Stimulated activated naive B cell treated with anti-CD40 and anti-IgM and Interleukin-4, amounts not matched to agents 10 μg/mL and 1 μg/mL and 100 μg/mL, for 72 hours (primary cell): ENCODE data around the gene IL1RL1.
A peak's percentile ranks its signal among the peaks of the same experiment; 100 is the strongest.

ENCODE experiments used
- ATAC-seq, 2 donors: fragments of 150-1000 bp; cut with Tn5 transposase; replicated peaks; 2 replicates each; pipeline ENCODE4 v1.10.0; 2021; ENCODE audit warnings: moderate library complexity in 1 of 2
- DNase-seq: peaks from one replicate; pipeline ENCODE4 v3.0.0; 2021
- H3K27ac Mint-ChIP-seq: one replicate; pipeline ENCODE4 v1.8.0; 2022; ENCODE audit warnings: mild to moderate bottlenecking, mixed read lengths
- H3K27me3 Mint-ChIP-seq, 2 donors: one replicate each; pipeline ENCODE4 v1.8.0; 2022; ENCODE audit warnings: mixed read lengths in 2 of 2
- H3K36me3 Mint-ChIP-seq, 2 donors: one replicate each; pipeline ENCODE4 v1.8.0; 2022; ENCODE audit warnings: mixed read lengths in 2 of 2, mild to moderate bottlenecking in 1 of 2
- H3K4me1 Mint-ChIP-seq, 2 donors: one replicate each; pipeline ENCODE4 v1.8.0; 2022; ENCODE audit warnings: mixed read lengths in 2 of 2, mild to moderate bottlenecking in 1 of 2
- H3K4me3 Mint-ChIP-seq, 2 donors: one replicate each; pipeline ENCODE4 v1.8.0; 2022; ENCODE audit warnings: mild to moderate bottlenecking in 2 of 2, mixed read lengths in 2 of 2, moderate library complexity in 1 of 2
- H3K9me3 Mint-ChIP-seq, 2 donors: one replicate each; pipeline ENCODE4 v1.8.0; 2022; ENCODE audit warnings: mixed read lengths in 2 of 2, mild to moderate bottlenecking in 1 of 2

Gene IL1RL1

GRCh38 chr2:102310964-102311640 lies at the start of gene IL1RL1:
Gene IL1RL1 (plus strand): TSS chr2:102311563. CDS start chr2:102338265, 26,702 bp downstream.
- Mint-ChIP-seq H3K4me1 (no peaks in the 10 kb centered on the region), H3K36me3 (no peaks in the 10 kb centered on the region), H3K9me3 (no peaks in the 10 kb centered on the region), H3K27ac (no peak within 1 kb of the TSS), H3K4me3 (no peak within 1 kb of the TSS), H3K27me3 (peaks cover 17 to 23% of the 10 kb centered on the region in 2 donors)
- DNase-seq, result no peak
- no peak for ATAC-seq

- H3K36me3 Mint-ChIP-seq, result no peaks in the 10 kb centered on the region
- ATAC-seq, result no peak
- no peaks in the 10 kb centered on the region for H3K9me3 Mint-ChIP-seq
- no peak overlapping the region for H3K4me3 Mint-ChIP-seq
- peaks cover 3 to 10% of the 10 kb centered on the region in 2 donors for H3K27me3 Mint-ChIP-seq
- no peak for DNase-seq
- no peak overlapping the region for H3K27ac Mint-ChIP-seq
- peaks cover 2 to 5% of the 10 kb centered on the region in 2 donors for H3K4me1 Mint-ChIP-seq
Measured at GRCh38 chr2:102262216-102263129, 48.9 kb upstream of the IL1RL1 start.

DNA sequence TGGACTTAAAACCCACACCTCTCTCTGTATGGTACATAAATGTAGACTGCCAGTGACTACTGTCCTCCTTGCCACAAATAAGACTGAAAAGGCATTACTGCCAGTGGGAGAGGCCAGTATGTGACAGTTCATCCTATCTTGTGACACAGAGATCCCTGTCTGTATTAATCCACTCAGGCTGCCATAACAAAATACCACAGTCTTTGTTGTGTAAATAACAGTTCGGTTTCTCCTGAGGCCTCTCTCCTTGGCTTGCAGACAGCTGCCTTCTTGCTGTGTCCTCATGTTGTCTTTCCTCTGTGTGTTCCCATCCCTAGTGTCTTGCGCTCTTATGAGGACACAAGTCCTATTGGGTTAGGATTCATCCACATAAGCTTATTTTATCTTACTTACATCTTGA lies 46.4 kb upstream of the IL1RL1 start:
- H3K27me3 Mint-ChIP-seq, result peaks cover 4 to 12% of the 10 kb centered on the region in 2 donors
- H3K9me3 Mint-ChIP-seq, result no peaks in the 10 kb centered on the region
- no peak overlapping the region for H3K4me3 Mint-ChIP-seq

DNA sequence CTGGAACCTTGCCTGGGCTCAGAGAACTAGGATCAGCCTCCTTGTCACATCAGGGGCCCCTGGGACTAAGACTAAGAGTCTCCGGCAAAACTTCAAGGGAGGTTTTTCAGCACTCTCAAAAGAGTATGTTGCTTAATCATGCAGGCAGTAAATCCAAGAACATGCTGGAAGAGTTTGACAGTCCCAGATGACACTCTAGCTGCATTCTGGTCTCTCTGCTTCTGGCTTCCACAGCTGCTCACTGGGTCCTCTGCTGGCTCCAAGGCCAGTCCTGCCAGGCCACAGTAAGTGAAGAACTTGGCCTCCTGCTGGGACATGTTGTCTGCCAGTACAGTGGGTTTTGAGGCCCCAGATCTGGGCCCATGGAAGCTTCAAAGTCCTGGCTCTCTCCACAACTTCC lies 45.2 kb upstream of the IL1RL1 start:
- H3K27me3 Mint-ChIP-seq, result peaks cover 14 to 25% of the 10 kb centered on the region in 2 donors
- no peak overlapping the region for H3K4me3 Mint-ChIP-seq
- DNase-seq, result no peak
- no peak overlapping the region for H3K27ac Mint-ChIP-seq
- peaks cover 5 to 6% of the 10 kb centered on the region in 2 donors for H3K4me1 Mint-ChIP-seq
- no peaks in the 10 kb centered on the region for H3K36me3 Mint-ChIP-seq
- no peak for ATAC-seq
- H3K9me3 Mint-ChIP-seq, result no peaks in the 10 kb centered on the region

More for the DNA sequence above, 46.4 kb upstream of the IL1RL1 start:
- H3K27ac Mint-ChIP-seq, result no peak overlapping the region
- H3K4me1 Mint-ChIP-seq, result peaks cover 5% of the 10 kb centered on the region in 2 donors
- no peak for DNase-seq
- H3K36me3 Mint-ChIP-seq, result no peaks in the 10 kb centered on the region
- no peak for ATAC-seq

GRCh38 chr2:102267774-102268173 lies 43.6 kb upstream of the IL1RL1 start:
- Mint-ChIP-seq H3K36me3 (no peaks in the 10 kb centered on the region), H3K9me3 (no peaks in the 10 kb centered on the region), H3K27ac (no peak overlapping the region), H3K4me1 (peaks cover 9 to 11% of the 10 kb centered on the region in 2 donors), H3K4me3 (no peak overlapping the region), H3K27me3 (peaks cover 24 to 34% of the 10 kb centered on the region in 2 donors)
- no peak for DNase-seq
- no peak for ATAC-seq

DNA sequence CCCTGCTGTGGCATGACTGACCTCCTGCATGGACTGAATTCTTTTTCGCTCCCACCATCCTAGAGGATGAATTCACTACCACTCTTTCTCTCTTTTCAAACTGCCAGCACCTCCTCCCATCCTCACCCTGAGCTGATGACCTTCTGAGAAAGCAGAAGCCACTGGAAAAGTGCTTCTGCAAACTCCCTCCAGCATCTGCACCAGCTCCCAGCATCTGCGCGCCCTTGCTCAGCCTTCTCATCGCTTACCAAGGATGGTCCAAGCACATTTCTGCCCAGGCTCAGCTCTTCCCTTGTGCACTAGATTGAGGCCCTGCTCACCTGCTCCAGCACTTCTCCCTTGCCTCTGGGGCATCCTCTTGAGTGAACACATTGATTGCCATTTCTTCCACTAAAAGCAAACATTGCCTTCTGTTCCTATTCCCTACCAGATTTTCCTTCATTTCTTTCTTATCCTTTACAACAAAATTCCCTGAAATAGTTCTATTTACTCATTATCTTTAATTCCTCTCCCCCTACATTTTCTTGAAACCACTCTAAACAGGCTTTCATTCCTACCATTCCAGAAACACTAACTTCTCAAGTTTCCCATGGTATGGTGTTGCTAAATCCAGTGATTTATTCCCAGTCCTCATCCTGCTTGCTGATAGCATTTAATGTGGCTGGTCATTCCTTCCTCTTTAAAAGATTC lies 42.7 kb upstream of the IL1RL1 start:
- no peak for ATAC-seq
- Mint-ChIP-seq H3K4me3 (no peak overlapping the region), H3K4me1 (peaks cover 8% of the 10 kb centered on the region in 2 donors), H3K27me3 (peaks cover 24 to 34% of the 10 kb centered on the region in 2 donors), H3K36me3 (no peaks in the 10 kb centered on the region), H3K9me3 (no peaks in the 10 kb centered on the region), H3K27ac (no peak overlapping the region)
- DNase-seq, result no peak

DNA sequence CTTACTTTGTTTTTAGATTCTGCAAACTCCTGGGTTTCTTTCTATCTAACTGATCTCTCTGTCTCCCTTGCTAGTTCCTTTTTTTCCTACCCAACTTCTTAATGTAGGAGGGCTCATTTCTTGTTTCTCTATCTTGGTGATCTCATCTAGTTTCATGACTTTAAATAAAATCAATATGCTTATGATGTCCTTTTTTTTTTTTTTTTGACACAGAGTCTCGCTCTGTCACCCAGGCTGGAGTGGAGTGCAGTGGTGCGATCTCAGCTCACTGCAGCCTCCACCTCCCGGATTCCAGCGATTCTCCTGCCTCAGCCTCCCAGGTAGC lies 42.2 kb upstream of the IL1RL1 start:
- ATAC-seq, result peak; percentile 78 to 80
- Mint-ChIP-seq H3K9me3 (no peaks in the 10 kb centered on the region), H3K36me3 (no peaks in the 10 kb centered on the region), H3K27me3 (peaks cover 24 to 32% of the 10 kb centered on the region in 2 donors), H3K4me3 (no peak overlapping the region), H3K27ac (no peak overlapping the region), H3K4me1 (peaks cover 5 to 8% of the 10 kb centered on the region in 2 donors)
- no peak for DNase-seq

GRCh38 chr2:102271844-102272243 lies 39.5 kb upstream of the IL1RL1 start:
- Mint-ChIP-seq H3K9me3 (peaks cover 4% of the 10 kb centered on the region in 2 donors), H3K27ac (no peak overlapping the region), H3K27me3 (peaks cover 29 to 39% of the 10 kb centered on the region in 2 donors), H3K4me3 (no peak overlapping the region), H3K4me1 (peaks cover 5 to 8% of the 10 kb centered on the region in 2 donors), H3K36me3 (no peaks in the 10 kb centered on the region)
- ATAC-seq, result peak; percentile 63 to 64
- DNase-seq, result no peak

GRCh38 chr2:102273619-102274211 lies 37.6 kb upstream of the IL1RL1 start:
- H3K4me3 Mint-ChIP-seq, result no peak overlapping the region
- no peak overlapping the region for H3K27ac Mint-ChIP-seq
- DNase-seq (no peak), ATAC-seq (no peak)
- H3K9me3 Mint-ChIP-seq, result peaks cover 4% of the 10 kb centered on the region in 2 donors
- peaks cover 5 to 8% of the 10 kb centered on the region in 2 donors for H3K4me1 Mint-ChIP-seq
- no peaks in the 10 kb centered on the region for H3K36me3 Mint-ChIP-seq
- H3K27me3 Mint-ChIP-seq, result peaks cover 33 to 49% of the 10 kb centered on the region in 2 donors

DNA sequence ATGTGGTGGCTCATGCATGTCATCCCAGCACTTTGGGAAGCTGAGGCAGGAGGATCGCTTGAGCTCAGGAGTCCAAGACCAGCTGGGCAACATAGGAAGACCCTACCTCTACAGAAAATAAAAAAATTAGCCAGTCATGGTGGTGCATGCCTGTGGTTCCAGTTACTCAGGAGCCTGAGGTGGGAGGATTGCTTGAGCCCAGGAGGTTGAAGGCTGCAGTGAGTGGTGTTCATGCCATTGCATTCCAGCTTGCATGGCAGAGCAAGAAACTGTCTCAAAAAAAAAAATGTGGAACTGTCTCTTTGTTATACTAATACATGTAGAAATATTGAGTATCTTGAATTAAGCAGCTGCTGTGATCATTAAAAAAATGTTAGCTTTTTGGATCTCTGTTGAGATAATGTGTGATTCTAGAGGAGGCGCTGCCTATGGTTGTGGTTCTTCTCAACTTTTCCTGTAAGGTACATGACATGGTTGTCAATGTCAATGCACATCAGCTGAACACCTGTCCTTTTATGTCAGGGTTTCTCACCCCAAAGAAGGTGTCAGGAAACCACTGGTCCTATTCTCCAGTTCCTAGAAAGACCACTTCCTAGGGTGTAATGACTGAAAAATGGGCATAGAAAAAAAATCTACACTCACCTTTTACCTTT lies 34.7 kb upstream of the IL1RL1 start:
- Mint-ChIP-seq H3K4me1 (peaks cover 3 to 5% of the 10 kb centered on the region in 2 donors), H3K27me3 (peaks cover 15 to 27% of the 10 kb centered on the region in 2 donors), H3K36me3 (no peaks in the 10 kb centered on the region), H3K27ac (no peak overlapping the region), H3K4me3 (no peak overlapping the region), H3K9me3 (peaks cover 4% of the 10 kb centered on the region in 2 donors)
- DNase-seq, result no peak
- ATAC-seq, result no peak

DNA sequence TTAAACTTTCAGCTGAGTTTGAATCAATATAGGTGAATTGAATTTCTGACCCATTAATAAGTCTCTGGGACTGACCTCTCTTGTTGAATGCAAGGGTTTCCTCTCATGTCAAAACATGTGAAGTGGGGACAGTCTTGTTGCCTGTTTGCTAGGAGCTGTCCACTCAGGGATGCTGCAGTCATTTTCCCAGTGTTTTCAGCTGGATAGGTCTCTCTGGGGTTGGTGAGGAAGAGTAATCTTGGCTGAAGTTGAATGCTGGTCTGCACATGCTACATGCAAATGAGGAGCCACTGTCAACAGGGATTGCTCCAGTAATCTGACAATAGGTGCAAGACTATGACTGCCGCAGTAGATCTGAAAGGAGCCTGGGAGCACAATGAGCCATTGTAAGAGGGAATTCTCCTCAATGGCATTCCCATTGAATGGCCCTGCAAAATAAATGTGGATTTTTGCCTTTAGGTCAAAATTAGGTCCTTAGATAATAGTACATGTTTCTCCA lies 34.1 kb upstream of the IL1RL1 start:
- no peaks in the 10 kb centered on the region for H3K4me1 Mint-ChIP-seq
- ATAC-seq, result no peak
- no peak overlapping the region for H3K27ac Mint-ChIP-seq
- H3K36me3 Mint-ChIP-seq, result no peaks in the 10 kb centered on the region
- no peak for DNase-seq
- H3K27me3 Mint-ChIP-seq, result peaks cover 9 to 22% of the 10 kb centered on the region in 2 donors
- peaks cover 4% of the 10 kb centered on the region in 2 donors for H3K9me3 Mint-ChIP-seq
- H3K4me3 Mint-ChIP-seq, result no peak overlapping the region

DNA sequence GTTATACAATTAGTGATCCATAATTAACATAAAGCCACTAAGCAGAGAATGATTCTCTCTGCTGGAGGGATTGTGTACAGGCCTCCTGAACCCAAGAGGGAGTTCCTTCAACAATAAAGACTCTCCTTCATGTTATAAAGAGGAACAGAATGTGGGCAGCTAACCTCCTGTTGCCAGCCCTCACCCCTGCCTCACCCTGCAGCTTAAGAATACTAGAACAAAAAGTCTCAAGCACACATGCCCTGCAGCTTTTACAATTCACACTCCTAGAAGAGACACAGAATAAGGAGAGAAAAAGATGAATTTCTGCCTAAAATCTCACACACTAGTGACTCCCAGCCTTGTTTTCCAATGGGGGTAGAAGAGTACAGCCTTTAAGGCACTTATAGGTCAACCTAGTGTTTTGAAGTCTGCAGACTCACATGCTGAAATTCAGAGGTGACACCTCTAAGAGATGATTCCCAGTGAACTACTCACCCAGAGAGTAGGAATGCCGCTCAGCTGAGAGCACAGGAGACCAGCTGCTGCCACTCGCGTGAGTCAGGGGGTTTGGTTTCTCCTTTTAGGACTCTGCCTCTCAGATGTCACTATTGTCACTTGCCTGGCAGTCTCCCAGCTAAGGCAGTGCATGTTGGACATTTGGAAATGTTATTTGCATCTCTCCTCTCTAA lies 32.5 kb upstream of the IL1RL1 start:
- DNase-seq (no peak), ATAC-seq (no peak)
- peaks cover 4% of the 10 kb centered on the region in 2 donors for H3K9me3 Mint-ChIP-seq
- H3K27ac Mint-ChIP-seq, result no peak overlapping the region
- H3K4me1 Mint-ChIP-seq, result no peaks in the 10 kb centered on the region
- peaks cover 9 to 17% of the 10 kb centered on the region in 2 donors for H3K27me3 Mint-ChIP-seq
- H3K4me3 Mint-ChIP-seq, result no peak overlapping the region
- H3K36me3 Mint-ChIP-seq, result no peaks in the 10 kb centered on the region

DNA sequence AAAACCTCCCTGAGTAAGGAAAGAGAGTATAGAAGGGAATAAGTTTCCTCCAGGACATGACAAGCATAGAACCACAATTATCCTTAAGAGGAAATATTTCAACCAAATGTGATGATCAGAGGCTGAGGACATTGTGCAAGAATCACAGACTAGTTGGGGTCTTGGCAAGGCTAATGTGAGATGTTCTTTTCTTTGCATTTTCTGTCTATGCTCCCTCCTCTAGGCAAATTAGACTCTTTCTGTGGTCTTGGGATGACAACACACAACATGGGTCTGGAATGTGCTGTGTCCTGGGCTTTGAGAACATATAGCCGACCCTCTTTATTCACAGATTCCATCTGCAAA lies 32.0 kb upstream of the IL1RL1 start:
- no peak overlapping the region for H3K27ac Mint-ChIP-seq
- H3K27me3 Mint-ChIP-seq, result peaks cover 9 to 17% of the 10 kb centered on the region in 2 donors
- no peaks in the 10 kb centered on the region for H3K4me1 Mint-ChIP-seq
- ATAC-seq, result no peak
- peaks cover 4% of the 10 kb centered on the region in 2 donors for H3K9me3 Mint-ChIP-seq
- no peak overlapping the region for H3K4me3 Mint-ChIP-seq
- H3K36me3 Mint-ChIP-seq, result no peaks in the 10 kb centered on the region
- DNase-seq, result no peak
